GM12892 (cell line): ENCODE data around the gene CCL4.

Experiments used
- POLR2A ChIP-seq: IDR thresholded peaks from 2 replicates; pipeline ENCODE4 v1.6.1; 2011; ENCODE audit warnings: low read depth, low read length, control low read depth
- POLR2AphosphoS5 ChIP-seq: IDR thresholded peaks from 2 replicates; pipeline ENCODE4 v1.6.1; 2011; ENCODE audit warnings: low read depth, low read length, control low read depth
- TAF1 ChIP-seq: IDR thresholded peaks from 2 replicates; pipeline ENCODE4 v1.6.1; 2011; ENCODE audit warnings: low read depth, mild to moderate bottlenecking, control low read depth, low read length, borderline replicate concordance

GRCh38 chr17:36144981-36145729 is 41.5 kb downstream of the CCL4 start:
- TF ChIP-seq POLR2A (no peak), TAF1 (no peak), POLR2AphosphoS5 (no peak)
